Astrocyte of the cerebellum (primary cell): ENCODE results near the gene TSPAN14.

ENCODE experiments used
- DNase-seq: peaks from one replicate; pipeline ENCODE4 v3.0.0-alpha.2; 2011; ENCODE audit warnings: low read depth
- H3K4me3 ChIP-seq: 2 replicates; pipeline ENCODE4 v1.5.1; 2011; ENCODE audit warnings: mild to moderate bottlenecking, low read depth, low read length, moderate library complexity
- CTCF ChIP-seq: IDR thresholded peaks from 2 replicates; pipeline ENCODE4 v1.5.1; 2012; ENCODE audit warnings: low read length, low read depth, moderate library complexity, mild to moderate bottlenecking; ENCODE audit errors: missing control alignments
- in situ Hi-C: cut with HindIII; loops from 2 replicates; pipeline ENCODE4 v1.10.0; 2017; ENCODE audit warnings: low sequenced_read_pairs

TSPAN14 gene

DNA sequence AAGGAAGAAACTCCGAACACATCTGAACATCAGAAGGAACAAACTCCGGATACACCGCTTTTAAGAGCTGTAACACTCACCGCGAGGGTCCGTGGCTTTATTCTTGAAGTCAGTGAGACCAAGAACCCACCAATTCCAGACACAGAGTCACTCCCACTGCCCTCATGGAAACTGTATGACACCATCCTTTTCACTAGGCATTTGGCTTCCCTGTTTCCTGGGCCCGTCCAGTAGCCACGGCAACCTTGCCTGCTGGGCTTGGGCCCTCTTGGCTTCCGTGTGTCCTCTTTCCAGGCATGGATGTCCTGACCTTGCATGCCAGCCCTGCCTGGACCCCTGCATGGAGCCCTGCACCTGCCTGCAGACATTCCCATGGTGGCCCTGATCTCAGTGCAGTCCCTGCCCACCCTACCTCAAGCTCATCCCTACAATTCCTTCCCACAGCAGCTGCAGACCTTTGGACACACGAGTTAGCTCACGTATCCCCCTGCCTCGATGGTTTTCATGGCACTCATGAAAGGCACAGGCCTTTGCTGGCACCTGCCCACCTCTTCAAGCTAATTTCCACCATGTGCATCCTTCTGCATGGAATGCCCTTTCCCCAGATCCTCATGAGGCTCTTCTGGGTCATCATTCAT is 90.3 kb downstream of the TSPAN14 start:
- no peak overlapping the region for H3K4me3 ChIP-seq
- no peak for TF ChIP-seq CTCF
- DNase-seq = no peak
- in situ Hi-C loops = no loop called here

GRCh38 chr10:80545258-80545881 is 91.3 kb downstream of the TSPAN14 start:
- in situ Hi-C loops = no loop called here
- H3K4me3 ChIP-seq = no peak overlapping the region
- no peak for TF ChIP-seq CTCF
- DNase-seq = no peak

DNA sequence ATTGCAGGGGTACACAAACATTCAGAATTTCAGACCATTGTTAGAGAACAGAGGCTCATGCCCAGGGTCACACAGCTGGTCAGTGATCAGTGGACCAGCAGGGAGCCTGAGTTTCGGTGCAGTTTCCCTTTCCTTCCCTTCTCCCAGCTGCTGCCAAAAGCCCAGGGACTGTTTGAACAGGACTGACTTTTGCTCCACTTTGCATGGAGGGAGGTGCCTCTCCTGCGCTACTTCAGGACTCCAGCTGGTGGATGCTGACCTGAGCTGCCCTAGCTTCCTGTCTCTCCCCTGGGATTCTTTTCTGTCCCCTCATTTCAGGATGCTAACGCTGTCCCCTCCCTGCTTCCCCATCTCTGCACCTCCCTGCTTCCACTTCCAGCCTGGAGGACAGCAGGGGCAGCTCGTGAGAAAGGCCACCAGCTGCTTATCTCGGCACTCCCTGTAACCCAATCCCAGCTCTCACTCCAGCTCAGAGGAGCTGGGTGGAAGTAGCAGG is 98.1 kb downstream of the TSPAN14 start:
- no peak for TF ChIP-seq CTCF
- in situ Hi-C loops = no loop called here
- H3K4me3 ChIP-seq = no peak overlapping the region
- no peak for DNase-seq

DNA sequence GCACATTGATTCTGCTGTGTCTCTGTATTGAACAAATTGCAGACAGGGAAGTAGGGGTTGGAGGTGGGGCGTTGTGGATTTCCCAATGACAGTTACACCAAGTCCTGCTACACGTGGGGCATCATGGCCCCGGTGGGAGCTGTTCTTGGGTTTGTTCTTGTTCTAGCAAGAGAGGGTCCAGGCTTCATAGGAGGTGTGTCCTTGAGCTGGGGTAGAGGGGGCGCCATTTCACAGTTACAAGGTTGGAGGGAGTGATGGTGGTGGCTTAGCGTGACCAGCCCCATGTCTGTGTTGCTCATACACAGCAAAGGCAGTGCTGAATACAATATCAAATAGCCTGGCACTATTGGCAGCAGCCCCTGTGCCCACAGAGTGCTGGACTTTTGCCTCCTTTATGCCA is 99.3 kb downstream of the TSPAN14 start:
- in situ Hi-C loops = no loop called here
- H3K4me3 ChIP-seq = no peak overlapping the region
- no peak for TF ChIP-seq CTCF
- no peak for DNase-seq

- in situ Hi-C loops = no loop called here
- no peak overlapping the region for H3K4me3 ChIP-seq
- DNase-seq = no peak
- no peak for TF ChIP-seq CTCF
Measured at GRCh38 chr10:80554050-80554449, 99.9 kb downstream of the TSPAN14 start.

GRCh38 chr10:80555415-80555814 is 101.3 kb downstream of the TSPAN14 start:
- TF ChIP-seq CTCF = no peak
- in situ Hi-C loops = no loop called here
- no peak for DNase-seq
- H3K4me3 ChIP-seq = no peak overlapping the region
